Uterus (tissue), 4 donors: ENCODE results near the gene SIK2. TPM values are rescaled to one million over a fixed set of nuclear protein-coding genes. Genes with fewer than 3 reads are reported as not detected.

ENCODE experiments used
- DNase-seq, 2 donors: peaks; one replicate each; pipeline ENCODE4 v3.0.0-alpha.2; 2019 to 2020
- H3K27ac ChIP-seq, 2 donors: fragments of 200-600 bp; sonication (generic); 1 replicate in 1 of 2; 2 replicates in 1 of 2; pipeline ENCODE4 v1.5.1; 2016 to 2018
- H3K27me3 ChIP-seq, 2 donors: fragments of 200-600 bp; sonication (generic); one replicate each; pipeline ENCODE4 v1.5.1; 2018 to 2019; ENCODE audit warnings: control low read depth in 1 of 2
- H3K36me3 ChIP-seq, 2 donors: fragments of 200-600 bp; sonication (generic); one replicate each; pipeline ENCODE4 v1.5.1; 2019; ENCODE audit warnings: control low read depth in 1 of 2
- H3K4me1 ChIP-seq, 2 donors: fragments of 200-600 bp; sonication (generic); one replicate each; pipeline ENCODE4 v1.5.1; 2018 to 2019; ENCODE audit warnings: control low read depth in 1 of 2
- H3K4me3 ChIP-seq, 2 donors: fragments of 200-600 bp; sonication (generic); 1 replicate in 1 of 2; 2 replicates in 1 of 2; pipeline ENCODE4 v1.5.1; 2018 to 2019; ENCODE audit warnings: mild to moderate bottlenecking in 1 of 2
- H3K9me3 ChIP-seq, 2 donors: fragments of 200-600 bp; sonication (generic); one replicate each; pipeline ENCODE4 v1.5.1; 2019; ENCODE audit warnings: control low read depth in 1 of 2
- POLR2A ChIP-seq, 2 donors: fragments of 450-650 bp; IDR thresholded peaks; one replicate each; pipeline ENCODE4 v1.6.1; 2016; ENCODE audit warnings: antibody characterized with exemption in 2 of 2, mild to moderate bottlenecking in 1 of 2, moderate library complexity in 1 of 2
- intact Hi-C: fragments of 100-400 bp; cut with DNase I; formaldehyde crosslinking; loops from one replicate; pipeline ENCODE4 v1.15.1; 2023; ENCODE audit warnings: low total_unique reads
- total RNA-seq, 4 donors: library from RNA; depleted of rRNA in 3 of 4; stranded (reverse); fragments of >200 nt in 3 of 4; gene quantifications; one replicate each; pipeline versions ENCODE4 v1.1.0 to v1.2.4, GENCODE V29; 2014 to 2023
- TF ChIP-seq, protein P1 (sequence below), 4 experiments: fragments of 200-600 bp in 2 of 4; fragments of 450-650 bp in 2 of 4; sonication (generic) in 2 of 4; IDR thresholded peaks; one replicate each; pipeline ENCODE4 v1.5.1; 2016 to 2019; ENCODE audit warnings: antibody characterized with exemption in 4 of 4, mild to moderate bottlenecking in 2 of 4, moderate library complexity in 1 of 4
- donor health status: DM: yes; HTN: yes; CAD: no.

SIK2 gene
- total RNA-seq, 4 donors from 2014 or later: 11.5 to 27.7 (median 16.7) TPM

DNA sequence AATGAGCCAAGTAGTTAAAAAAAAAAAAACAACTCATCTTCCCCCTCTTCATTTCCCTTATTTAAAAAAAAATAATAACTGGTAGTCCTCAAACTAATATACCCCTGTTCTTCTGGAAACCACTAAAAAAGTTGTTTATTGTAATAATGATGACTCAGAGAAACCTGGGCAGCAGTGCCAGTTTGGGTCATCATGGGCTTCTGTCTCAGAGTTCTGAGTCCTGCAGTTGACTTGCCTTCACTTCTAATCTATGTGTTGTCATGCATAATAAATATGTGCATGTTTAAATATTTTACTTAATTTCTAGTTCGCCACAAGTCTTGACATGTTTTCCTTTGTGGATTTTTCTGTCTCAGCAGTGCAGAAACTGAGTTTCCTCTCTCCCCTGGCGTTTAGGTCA is 117.1 kb downstream of the SIK2 start:
- no peaks in the 10 kb centered on the region for H3K36me3 ChIP-seq

DNA sequence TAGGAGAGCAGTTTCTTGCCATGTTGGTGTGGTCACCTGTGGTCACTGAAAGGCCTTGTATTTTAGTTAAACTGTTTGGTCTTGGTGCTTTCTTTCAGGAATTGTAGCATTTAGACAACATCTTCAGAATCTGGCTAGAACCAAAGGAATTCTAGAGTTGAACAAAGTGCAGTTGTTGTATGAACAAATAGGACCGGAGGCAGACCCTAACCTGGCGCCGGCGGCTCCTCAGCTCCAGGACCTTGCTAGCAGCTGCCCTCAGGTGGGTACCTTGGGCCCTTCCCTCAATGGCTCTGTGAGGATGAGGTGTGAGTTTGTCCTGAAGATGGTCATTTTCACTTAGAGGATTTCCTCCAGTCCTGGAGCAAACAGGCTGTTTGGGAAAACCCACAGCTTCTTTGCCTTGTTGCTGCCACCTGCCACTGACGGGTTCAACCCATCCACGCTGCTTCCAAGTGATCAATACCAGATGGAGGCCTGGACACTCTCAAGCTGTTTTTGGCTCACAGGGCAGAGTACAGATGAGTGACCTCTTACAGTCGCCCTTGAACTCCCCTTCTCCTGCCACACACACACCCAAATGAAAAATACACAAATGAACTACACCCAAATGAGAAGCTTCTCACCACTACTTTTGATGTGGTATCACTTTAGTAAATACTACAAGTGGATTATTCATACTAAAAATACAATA is 118.7 kb downstream of the SIK2 start:
- intact Hi-C loops: no loop called here
- H3K4me3 ChIP-seq: no peak overlapping the region
- H3K9me3 ChIP-seq: no peaks in the 10 kb centered on the region
- no peaks in the 10 kb centered on the region for H3K27me3 ChIP-seq
- no peaks in the 10 kb centered on the region for H3K4me1 ChIP-seq
- no peaks in the 10 kb centered on the region for H3K36me3 ChIP-seq
- no peak for TF ChIP-seq POLR2A (IDR thresholded peaks at IDR 0.05)
- TF ChIP-seq, protein P1, sequence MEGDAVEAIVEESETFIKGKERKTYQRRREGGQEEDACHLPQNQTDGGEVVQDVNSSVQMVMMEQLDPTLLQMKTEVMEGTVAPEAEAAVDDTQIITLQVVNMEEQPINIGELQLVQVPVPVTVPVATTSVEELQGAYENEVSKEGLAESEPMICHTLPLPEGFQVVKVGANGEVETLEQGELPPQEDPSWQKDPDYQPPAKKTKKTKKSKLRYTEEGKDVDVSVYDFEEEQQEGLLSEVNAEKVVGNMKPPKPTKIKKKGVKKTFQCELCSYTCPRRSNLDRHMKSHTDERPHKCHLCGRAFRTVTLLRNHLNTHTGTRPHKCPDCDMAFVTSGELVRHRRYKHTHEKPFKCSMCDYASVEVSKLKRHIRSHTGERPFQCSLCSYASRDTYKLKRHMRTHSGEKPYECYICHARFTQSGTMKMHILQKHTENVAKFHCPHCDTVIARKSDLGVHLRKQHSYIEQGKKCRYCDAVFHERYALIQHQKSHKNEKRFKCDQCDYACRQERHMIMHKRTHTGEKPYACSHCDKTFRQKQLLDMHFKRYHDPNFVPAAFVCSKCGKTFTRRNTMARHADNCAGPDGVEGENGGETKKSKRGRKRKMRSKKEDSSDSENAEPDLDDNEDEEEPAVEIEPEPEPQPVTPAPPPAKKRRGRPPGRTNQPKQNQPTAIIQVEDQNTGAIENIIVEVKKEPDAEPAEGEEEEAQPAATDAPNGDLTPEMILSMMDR (IDR thresholded peaks at IDR 0.05): no peak
- no peak overlapping the region for H3K27ac ChIP-seq
- DNase-seq: no peak

More for the DNA sequence above, 117.1 kb downstream of the SIK2 start:
- Histone ChIP-seq H3K9me3 (no peaks in the 10 kb centered on the region), H3K27ac (peak overlapping the region; percentile 16 to 51), H3K4me1 (no peaks in the 10 kb centered on the region), H3K4me3 (no peak overlapping the region), H3K27me3 (no peaks in the 10 kb centered on the region)
- TF ChIP-seq, protein P1 (IDR thresholded peaks at IDR 0.05): no peak
- TF ChIP-seq POLR2A (IDR thresholded peaks at IDR 0.05): no peak
- no peak for DNase-seq
- intact Hi-C loops: no loop called here

DNA sequence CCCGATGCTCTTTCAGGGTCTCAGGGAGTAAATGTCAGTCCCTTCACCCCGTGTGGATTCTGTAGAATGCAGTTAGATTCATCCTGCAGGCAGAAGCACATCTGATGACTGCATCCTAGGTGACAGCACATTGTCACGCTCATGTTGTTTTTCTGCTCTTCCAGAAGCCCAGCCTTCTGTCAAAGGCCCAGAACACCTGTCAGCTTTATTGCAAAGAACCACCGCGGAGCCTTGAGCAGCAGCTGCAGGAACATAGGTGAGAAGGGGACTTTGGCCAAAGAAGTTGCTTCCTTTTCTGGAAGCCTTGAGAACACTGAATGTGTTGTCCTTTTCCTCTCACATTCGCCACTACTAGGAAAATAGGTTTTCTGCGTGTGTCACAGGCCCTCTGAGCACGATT is 120.3 kb downstream of the SIK2 start:
- H3K36me3 ChIP-seq: no peaks in the 10 kb centered on the region

GRCh38 chr11:111723595-111723994 is 121.3 kb downstream of the SIK2 start:
- no peak overlapping the region for H3K4me3 ChIP-seq
- TF ChIP-seq, protein P1 (IDR thresholded peaks at IDR 0.05): no peak
- TF ChIP-seq POLR2A (IDR thresholded peaks at IDR 0.05): no peak
- intact Hi-C loops: no loop called here
- H3K27me3 ChIP-seq: no peaks in the 10 kb centered on the region
- no peaks in the 10 kb centered on the region for H3K4me1 ChIP-seq
- no peak overlapping the region for H3K27ac ChIP-seq
- H3K36me3 ChIP-seq: no peaks in the 10 kb centered on the region
- no peak for DNase-seq
- no peaks in the 10 kb centered on the region for H3K9me3 ChIP-seq

More for the DNA sequence above, 120.3 kb downstream of the SIK2 start:
- Histone ChIP-seq H3K4me3 (no peak overlapping the region), H3K27ac (no peak overlapping the region), H3K9me3 (no peaks in the 10 kb centered on the region), H3K27me3 (no peaks in the 10 kb centered on the region), H3K4me1 (no peaks in the 10 kb centered on the region)
- intact Hi-C loops: no loop called here
- no peak for DNase-seq
- TF ChIP-seq, protein P1 (IDR thresholded peaks at IDR 0.05): no peak
- TF ChIP-seq POLR2A (IDR thresholded peaks at IDR 0.05): no peak

- Histone ChIP-seq H3K27me3 (no peaks in the 10 kb centered on the region), H3K9me3 (no peaks in the 10 kb centered on the region), H3K36me3 (no peaks in the 10 kb centered on the region), H3K4me1 (no peaks in the 10 kb centered on the region), H3K4me3 (no peak overlapping the region), H3K27ac (no peak overlapping the region)
- TF ChIP-seq, protein P1 (IDR thresholded peaks at IDR 0.05): no peak
- TF ChIP-seq POLR2A (IDR thresholded peaks at IDR 0.05): no peak
- intact Hi-C loops: no loop called here
- DNase-seq: no peak
These were observed 122.4 kb downstream of the SIK2 start for GRCh38 chr11:111724615-111725129.
